Measurements from ENCODE around the gene FBXL19.

The FBXL19 gene

DNA sequence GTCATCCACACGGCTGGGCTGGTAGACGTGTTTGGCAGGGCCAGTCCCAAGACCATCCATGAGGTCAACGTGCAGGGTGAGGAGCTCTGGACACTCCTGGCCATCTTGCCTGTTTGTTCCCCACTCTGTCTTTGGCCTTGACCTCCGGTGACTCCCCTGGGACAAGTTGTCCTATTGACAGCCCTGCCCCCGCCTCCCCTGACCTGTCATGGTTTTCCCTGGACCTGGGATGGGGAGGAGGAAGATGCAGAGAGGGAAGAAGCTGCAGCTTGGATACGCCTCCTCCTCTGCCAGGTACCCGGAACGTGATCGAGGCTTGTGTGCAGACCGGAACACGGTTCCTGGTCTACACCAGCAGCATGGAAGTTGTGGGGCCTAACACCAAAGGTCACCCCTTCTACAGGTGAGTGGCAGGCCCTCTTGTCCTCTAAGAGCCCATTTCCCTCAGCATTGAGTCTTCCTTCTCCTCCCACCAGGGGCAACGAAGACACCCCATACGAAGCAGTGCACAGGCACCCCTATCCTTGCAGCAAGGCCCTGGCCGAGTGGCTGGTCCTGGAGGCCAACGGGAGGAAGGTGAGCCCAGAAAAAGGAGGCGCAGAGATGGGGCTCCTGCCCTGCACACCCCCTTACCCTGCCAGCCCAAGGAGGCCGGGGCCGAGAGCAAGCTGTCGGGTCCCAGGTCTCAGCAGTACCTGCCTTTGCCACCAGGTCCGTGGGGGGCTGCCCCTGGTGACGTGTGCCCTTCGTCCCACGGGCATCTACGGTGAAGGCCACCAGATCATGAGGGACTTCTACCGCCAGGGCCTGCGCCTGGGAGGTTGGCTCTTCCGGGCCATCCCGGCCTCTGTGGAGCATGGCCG is 63.0 kb downstream of the FBXL19 start:
- no peak for DNase-seq (ENCODE audit: low read depth, low spot score)

DNA sequence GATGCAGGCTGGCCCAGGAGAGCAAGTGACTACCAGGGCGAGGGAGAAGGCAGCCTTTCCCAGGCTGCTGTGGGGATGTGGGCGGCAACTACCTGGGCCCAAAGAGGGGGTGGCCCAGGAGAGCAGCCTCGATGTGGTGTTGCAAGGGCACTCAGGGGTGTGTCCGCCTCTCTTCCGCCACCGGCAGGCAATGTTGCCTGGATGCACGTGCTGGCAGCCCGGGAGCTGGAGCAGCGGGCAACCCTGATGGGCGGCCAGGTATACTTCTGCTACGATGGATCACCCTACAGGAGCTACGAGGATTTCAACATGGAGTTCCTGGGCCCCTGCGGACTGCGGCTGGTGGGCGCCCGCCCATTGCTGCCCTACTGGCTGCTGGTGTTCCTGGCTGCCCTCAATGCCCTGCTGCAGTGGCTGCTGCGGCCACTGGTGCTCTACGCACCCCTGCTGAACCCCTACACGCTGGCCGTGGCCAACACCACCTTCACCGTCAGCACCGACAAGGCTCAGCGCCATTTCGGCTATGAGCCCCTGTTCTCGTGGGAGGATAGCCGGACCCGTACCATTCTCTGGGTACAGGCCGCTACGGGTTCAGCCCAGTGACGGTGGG is 64.3 kb downstream of the FBXL19 start:
- DNase-seq (ENCODE audit: low read depth, low spot score), result no peak

DNA sequence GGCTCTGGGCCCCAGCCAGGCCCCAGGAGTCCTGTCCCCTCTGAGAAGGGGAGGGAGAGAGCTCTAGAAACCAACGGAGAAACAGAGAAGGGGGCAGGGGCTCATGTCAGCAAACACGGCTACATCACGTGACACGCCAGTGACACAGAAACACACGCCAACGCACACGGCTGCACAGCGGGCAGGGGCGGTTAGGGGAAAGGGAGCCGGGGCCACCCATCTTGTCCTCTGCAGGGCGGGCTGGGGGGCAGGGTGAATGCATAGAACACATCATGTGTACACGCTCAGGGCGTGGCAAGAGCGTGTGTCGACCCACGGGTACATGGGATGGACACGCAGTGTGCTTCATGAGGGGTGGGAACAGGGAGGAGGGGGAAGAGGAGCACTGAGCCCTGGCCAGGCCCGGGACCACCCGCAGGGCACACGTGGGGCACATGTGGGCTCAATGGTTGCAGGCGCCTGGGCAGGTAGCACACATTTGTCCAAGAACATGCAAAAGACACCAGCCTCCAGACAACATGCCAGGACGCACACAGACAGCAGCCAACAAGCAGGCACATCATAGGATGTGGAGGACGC is 66.2 kb downstream of the FBXL19 start:
- no peak for DNase-seq (ENCODE audit: low read depth, low spot score)

DNA sequence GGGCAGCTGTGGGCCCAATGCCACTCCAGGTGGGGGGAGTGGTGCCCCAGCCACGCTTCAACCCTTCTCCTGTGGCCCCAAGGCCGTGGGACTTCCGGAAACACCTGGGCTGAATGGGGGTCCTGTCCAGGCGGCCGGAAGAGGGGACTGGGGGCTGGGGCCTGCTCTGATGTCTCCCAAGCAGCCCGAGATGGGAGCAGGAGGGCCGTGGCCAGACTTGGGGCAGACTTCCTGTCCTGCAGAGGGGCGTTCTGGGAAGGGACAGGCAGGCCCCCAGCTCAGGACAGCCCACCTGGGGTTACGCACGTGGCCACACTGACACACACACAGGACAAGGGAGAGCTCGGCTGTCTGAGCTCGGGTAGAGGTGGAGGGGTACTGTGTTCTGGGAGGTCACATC is 66.7 kb downstream of the FBXL19 start:
- DNase-seq (ENCODE audit: low read depth, low spot score), result no peak

DNA sequence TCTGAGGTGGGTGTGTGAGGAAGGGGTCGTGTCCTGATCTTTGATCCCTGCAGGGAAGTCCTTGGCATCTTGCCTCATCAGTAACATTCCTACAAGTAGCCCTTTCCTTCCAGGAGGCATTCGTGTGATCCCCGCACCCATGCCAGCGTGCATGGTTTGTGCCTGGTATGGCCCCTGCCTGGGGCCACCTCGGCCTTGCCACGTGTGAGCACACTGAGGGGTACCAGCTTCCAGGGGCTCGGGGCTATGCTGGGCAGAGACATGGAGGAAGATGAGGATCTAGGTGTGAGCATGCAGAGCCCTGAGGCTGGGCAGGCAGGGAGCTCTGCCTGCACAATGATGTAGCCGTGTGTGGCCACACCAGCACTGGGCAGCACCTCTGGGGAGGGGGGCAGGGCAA is 67.7 kb downstream of the FBXL19 start:
- no peak for DNase-seq (ENCODE audit: low read depth, low spot score)

DNA sequence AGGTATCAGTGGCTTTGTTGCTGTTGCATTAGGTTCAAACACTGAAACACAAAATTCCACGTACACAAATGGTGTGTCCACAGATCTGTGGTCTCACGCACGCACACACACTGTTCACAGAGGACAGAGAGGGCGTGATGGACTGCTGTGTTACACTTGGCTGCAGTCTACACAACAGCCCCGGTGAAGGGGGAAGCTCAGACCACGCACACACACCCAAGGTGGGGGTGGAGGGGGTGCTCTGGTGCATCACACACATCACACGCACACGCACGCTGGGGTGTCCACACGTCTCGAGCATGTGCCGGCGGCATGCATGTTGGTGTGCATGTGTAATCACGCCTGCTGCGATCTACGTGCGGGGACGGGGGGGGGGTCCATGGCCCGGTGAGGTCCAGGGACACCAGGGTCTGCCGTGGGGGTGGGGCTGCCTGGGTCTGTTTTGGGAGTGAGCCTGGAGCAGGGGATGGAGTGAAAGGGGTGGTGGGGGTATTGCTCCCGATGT is 69.0 kb downstream of the FBXL19 start:
- no peak for DNase-seq (ENCODE audit: low read depth, low spot score)

DNA sequence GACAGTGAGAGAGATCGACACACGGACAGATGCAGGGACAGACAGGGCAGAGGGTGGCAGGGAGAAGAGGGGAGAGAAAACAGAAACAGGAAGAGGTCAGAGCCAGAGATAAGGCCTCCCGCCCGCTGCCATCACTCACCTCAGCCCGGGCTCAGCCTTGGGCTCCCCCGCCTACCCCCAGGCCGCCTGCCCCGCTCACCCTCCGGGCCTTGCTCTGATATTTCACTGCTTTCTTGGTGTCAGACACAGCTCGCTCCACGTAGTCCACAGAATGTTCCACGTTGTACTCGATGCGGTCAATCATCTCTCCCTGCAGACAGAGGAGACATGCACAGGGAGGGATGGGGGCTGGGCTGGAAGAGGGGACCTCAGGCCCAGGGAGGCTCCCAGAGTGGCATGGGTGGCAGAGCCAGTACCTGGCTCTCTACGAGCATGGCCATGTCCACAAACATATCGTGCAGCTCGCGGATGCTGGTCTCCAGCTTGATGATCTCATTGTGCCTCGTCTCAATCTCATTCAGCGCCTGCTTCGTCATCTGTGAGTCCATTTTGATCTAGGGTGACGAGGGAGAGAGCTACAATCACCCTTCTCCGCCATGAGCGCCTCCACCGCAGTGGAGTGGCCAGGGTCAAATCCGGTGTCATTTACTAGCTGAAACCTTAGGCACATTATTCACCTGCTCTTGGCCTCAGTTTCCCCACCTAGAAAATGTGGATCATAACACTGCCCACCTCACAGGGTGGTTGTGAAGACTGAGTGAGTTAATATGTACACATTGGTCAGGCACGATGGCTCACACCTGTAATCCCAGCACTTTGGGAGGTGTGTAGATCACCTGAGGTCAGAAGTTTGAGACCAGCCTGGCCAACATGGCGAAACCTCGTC is 69.8 kb downstream of the FBXL19 start:
- DNase-seq (ENCODE audit: low read depth, low spot score), result no peak

DNA sequence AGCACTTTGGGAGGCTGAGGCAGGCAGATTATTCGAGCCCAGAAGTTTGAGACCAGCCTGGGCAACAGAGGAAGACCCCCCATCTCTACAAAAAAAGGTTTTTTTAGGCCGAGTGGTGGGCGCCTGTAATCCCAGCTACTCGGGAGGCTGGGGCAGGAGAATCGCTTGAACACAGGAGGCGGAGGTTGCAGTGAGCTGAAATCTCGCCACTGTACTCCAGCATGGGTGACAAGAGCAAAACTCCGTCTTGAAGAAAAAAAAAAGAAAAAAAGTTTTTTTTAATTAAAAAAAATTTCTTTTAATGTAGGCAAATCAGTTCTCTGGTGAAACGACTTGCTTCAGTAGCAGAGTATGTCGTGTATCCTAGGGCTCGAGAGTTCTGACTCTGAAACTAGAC is 72.6 kb downstream of the FBXL19 start:
- DNase-seq (ENCODE audit: low read depth, low spot score), result no peak

DNA sequence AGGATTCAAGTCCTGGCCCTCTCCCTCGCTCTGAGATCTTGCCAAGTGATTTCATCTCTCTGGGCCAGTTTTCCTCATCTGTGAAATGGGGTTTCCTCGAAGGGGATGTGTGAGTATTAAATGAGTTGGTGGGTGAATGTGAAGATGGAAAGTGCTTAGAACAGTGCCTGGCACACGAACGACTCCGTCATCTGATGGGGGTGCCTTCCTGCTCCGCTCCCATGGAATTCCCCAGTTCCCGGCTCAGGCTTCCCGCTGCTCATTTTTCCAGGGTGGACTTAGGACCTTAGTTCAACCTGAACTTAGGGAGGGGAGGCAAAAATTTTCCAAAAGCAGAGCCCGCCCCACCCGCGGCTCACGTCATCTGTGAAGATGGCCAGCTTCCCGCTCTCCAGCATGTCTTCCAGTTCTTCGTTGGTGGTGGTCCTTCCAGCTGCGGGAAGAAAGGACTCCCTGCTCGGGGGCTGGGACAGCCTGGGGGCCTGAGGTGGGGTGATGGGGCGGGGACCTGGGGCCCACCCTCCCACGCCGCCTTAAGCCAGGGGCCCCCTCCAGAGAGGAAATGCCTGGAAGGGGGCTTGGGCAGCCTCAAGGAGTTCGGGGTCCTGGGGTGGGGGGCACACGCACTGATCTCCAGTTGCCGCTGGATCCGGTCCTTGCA is 73.1 kb downstream of the FBXL19 start:
- DNase-seq (ENCODE audit: low read depth, low spot score), result no peak

DNA sequence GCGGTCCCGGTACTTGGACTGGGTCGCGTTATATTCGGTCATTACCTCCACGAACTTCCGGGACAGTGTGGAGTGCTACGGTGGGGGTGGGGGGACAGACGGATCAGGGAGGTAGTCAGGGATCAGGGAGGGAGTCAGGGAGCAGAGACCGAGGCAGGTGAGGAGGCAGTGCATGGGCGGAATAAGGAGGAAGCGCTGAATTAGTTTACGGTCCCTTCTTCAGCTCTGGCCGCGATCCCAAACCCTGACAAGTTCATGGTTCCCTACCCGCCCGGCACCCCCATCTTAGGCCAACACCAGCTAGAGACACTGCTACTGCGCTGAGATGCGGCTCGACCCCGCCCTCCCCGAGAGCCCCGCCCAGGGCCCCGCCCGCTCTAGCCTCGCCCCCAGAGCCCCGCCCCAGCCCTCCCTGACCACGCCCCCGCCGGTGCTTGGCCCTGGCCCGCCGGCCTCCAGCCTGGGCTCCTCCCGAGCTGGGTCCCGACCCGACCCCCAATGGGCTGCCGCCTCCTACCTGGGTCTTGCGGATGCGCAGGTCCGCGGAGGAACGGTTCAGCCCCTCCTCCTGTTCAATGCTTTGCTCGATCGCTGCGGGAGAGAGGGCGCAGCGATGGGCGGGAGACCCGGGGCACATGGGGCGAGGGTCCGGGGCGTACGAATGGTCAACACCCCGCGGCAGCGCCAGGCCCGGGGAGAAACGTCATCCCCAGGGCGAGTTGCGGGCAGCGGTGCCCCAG is 73.8 kb downstream of the FBXL19 start:
- DNase-seq (ENCODE audit: low read depth, low spot score), result peak; percentile 44

DNA sequence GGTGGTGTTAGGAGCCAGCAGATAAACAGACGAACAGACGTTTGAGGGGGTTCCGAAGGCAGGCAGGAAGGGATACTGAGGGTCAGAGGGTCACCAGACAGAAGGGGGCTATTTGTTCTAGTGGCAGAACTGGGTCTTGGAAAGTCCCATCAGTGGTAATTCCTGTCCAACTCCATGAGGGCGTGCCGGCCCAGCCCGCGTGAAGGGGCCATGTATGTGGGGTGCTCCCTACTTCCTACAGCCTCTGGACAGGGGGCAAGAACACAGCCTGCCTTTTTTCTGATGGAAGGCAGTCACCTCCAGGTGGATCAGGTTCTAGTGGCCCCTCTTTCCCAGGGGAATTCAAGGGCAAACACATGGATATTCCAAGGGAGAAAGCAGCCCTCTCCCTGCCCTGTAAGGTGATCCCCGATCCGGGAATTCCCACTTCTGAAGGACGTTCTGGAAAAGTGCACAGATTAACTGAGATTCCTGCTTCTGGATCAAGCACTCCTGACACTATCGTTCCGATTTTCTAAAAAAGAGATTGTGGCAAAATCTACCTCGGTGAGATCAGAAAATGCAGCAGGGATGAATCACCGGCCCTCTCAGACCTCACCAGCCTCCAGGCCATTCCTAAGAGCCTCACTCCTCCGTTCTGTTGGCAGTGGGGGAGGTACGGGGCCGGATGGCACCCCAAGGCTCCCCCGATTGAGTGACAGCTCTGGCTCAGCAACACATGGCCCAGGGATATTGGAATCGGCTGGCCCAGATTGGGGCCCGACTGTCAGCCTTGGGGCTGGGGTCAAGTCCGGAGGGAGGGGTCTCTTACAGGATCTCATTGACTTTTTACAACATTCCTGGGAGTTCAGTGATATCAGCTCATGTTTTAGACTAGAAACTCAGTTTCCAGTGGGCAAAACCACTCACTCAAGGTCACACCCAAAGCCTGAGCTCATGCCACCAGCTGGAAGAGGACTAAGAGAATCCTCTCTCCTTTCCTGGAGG is 74.6 kb downstream of the FBXL19 start:
- DNase-seq (ENCODE audit: low read depth, low spot score), result peak; percentile 61

All from ELF-1 (cell line).